CD4-positive, alpha-beta memory T cell (primary cell): ENCODE data around the gene AP4B1. TPM values are rescaled to one million over a fixed set of nuclear protein-coding genes. Genes with fewer than 3 reads are reported as not detected.

Experiments used
- CTCF ChIA-PET: fragments of 350-600 bp; sonication (Branson Sonifier 250); formaldehyde crosslinking; loops from one replicate; lab custom pipeline; 2021; ENCODE audit warnings: inconsistent platforms; ENCODE audit not compliant: partially characterized antibody; lab: Charles Lee
- POLR2A ChIA-PET: fragments of 350-600 bp; sonication (Branson Sonifier 250); formaldehyde crosslinking; loops from one replicate; lab custom pipeline; 2021; ENCODE audit not compliant: partially characterized antibody; lab: Charles Lee
- DNase-seq, 5 donors: peaks; one replicate each; pipeline versions ENCODE4 v3.0.0 to v3.0.0-alpha.2; 2020 to 2022; ENCODE audit warnings: mixed read lengths in 1 of 5
- H3K27ac ChIP-seq: one replicate; pipeline ENCODE4 v1.7.0; 2013; ENCODE audit warnings: low read depth, low read length
- H3K27me3 ChIP-seq: 2 replicates; pipeline ENCODE4 v1.7.0; 2013; ENCODE audit warnings: mild to moderate bottlenecking, low read length, moderate library complexity; ENCODE audit not compliant: insufficient read depth
- H3K36me3 ChIP-seq: 2 replicates; pipeline ENCODE4 v1.7.0; 2013; ENCODE audit warnings: mild to moderate bottlenecking, low read length, moderate library complexity; ENCODE audit not compliant: insufficient read depth
- H3K4me1 ChIP-seq: 2 replicates; pipeline ENCODE4 v1.7.0; 2013; ENCODE audit warnings: mild to moderate bottlenecking, low read length, moderate library complexity; ENCODE audit not compliant: insufficient read depth
- H3K4me3 ChIP-seq, 2 donors: one replicate each; pipeline ENCODE4 v1.7.0; 2013; ENCODE audit warnings: low read length in 2 of 2, mild to moderate bottlenecking in 1 of 2
- H3K9me3 ChIP-seq, 2 donors: one replicate each; pipeline ENCODE4 v1.7.0; 2013; ENCODE audit warnings: low read length in 2 of 2, control low read depth in 1 of 2; ENCODE audit not compliant: control insufficient read depth in 1 of 2
- H3K27ac Mint-ChIP-seq, 7 donors: one replicate each; pipeline ENCODE4 v1.8.0; 2020 to 2021; ENCODE audit warnings: mixed read lengths in 7 of 7, mild to moderate bottlenecking in 6 of 7, inconsistent platforms in 3 of 7, moderate library complexity in 3 of 7
- H3K27me3 Mint-ChIP-seq, 2 donors: one replicate each; pipeline ENCODE4 v1.8.0; 2020 to 2021; ENCODE audit warnings: mixed read lengths in 2 of 2
- H3K36me3 Mint-ChIP-seq, 2 donors: one replicate each; pipeline ENCODE4 v1.8.0; 2020 to 2021; ENCODE audit warnings: mixed read lengths in 2 of 2, inconsistent platforms in 1 of 2, mild to moderate bottlenecking in 1 of 2
- H3K4me1 Mint-ChIP-seq, 4 donors: one replicate each; pipeline ENCODE4 v1.8.0; 2020 to 2021; ENCODE audit warnings: mixed read lengths in 4 of 4, mild to moderate bottlenecking in 1 of 4
- H3K4me3 Mint-ChIP-seq, 8 donors: one replicate each; pipeline ENCODE4 v1.8.0; 2020 to 2021; ENCODE audit warnings: mixed read lengths in 8 of 8, mild to moderate bottlenecking in 7 of 8, moderate library complexity in 6 of 8, inconsistent platforms in 3 of 8
- H3K9me3 Mint-ChIP-seq, 8 donors: one replicate each; pipeline ENCODE4 v1.8.0; 2020 to 2021; ENCODE audit warnings: mixed read lengths in 8 of 8, mild to moderate bottlenecking in 5 of 8, inconsistent platforms in 3 of 8, moderate library complexity in 1 of 8
- intact Hi-C: fragments of 100-400 bp; cut with micrococcal nuclease; formaldehyde crosslinking; loops from one replicate; pipeline ENCODE4 v1.15.1; 2023
- polyA plus RNA-seq, 2 donors: library from polyadenylated mRNA; unstranded; fragments of 300-500 nt; fragmentation: Illumina TruSeq; gene quantifications; one replicate each; pipeline ENCODE4 v1.2.3, GENCODE V29; 2021
- total RNA-seq, 2 experiments: library from RNA; stranded (reverse); gene quantifications; one replicate each; pipeline ENCODE4 v1.2.3, GENCODE V29; 2021

Gene AP4B1
- total and polyA plus RNA-seq, 4 experiments from 2014 or later = 8.9 to 75.5 (median 43.7) TPM

- no peaks in the 10 kb centered on the region for H3K9me3 ChIP-seq
- CTCF ChIA-PET = interaction anchor here (0.9 to 1.5 kb wide), 2 partner anchors 9 to 10 kb away, joined by 3 to 4 read pairs; partner anchors contain the start of genes AP4B1 and DCLRE1B
Measured at GRCh38 chr1:113913887-113914664, 9.5 kb upstream of the AP4B1 start.

GRCh38 chr1:113913312-113913668 lies 8.7 kb upstream of the AP4B1 start:
- POLR2A ChIA-PET = interaction anchor here (1.0 kb wide), 3 partner anchors 9 to 16 kb away, joined by 3 to 5 read pairs (median 4); partner anchors contain the start of genes AP4B1 and HIPK1
- H3K27ac Mint-ChIP-seq = peak overlapping the region in 1 of 7 donors; percentile 69

More at GRCh38 chr1:113913887-113914664, 9.5 kb upstream of the AP4B1 start:
- intact Hi-C loops = no loop called here
- H3K9me3 Mint-ChIP-seq = no peaks in the 10 kb centered on the region
- H3K36me3 Mint-ChIP-seq = peaks cover 20 to 28% of the 10 kb centered on the region in 2 donors
- no peaks in the 10 kb centered on the region for H3K27me3 Mint-ChIP-seq
- DNase-seq = no peak
- Histone ChIP-seq H3K27me3 (no peaks in the 10 kb centered on the region), H3K4me1 (no peaks in the 10 kb centered on the region), H3K4me3 (no peak overlapping the region), H3K27ac (no peak overlapping the region), H3K36me3 (peaks cover 16% of the 10 kb centered on the region)
- no peak overlapping the region for H3K4me3 Mint-ChIP-seq
- POLR2A ChIA-PET = interaction anchor here (1.0 kb wide), 3 partner anchors 10 to 15 kb away, joined by 3 to 5 read pairs (median 4); partner anchors contain the start of genes AP4B1 and HIPK1
- peaks cover 0 to 6% (median 2%) of the 10 kb centered on the region in 4 donors for H3K4me1 Mint-ChIP-seq
- H3K27ac Mint-ChIP-seq = peak overlapping the region in 1 of 7 donors; percentile 37

GRCh38 chr1:113912594-113913311 lies 8.2 kb upstream of the AP4B1 start:
- no peaks in the 10 kb centered on the region for H3K27me3 ChIP-seq
- no peak overlapping the region for H3K27ac ChIP-seq
- no peak overlapping the region for H3K4me3 Mint-ChIP-seq
- H3K36me3 Mint-ChIP-seq = peaks cover 29 to 36% of the 10 kb centered on the region in 2 donors
- ChIA-PET POLR2A (interaction anchor here (1.0 kb wide), 4 partner anchors 8 to 521 kb away, joined by 3 to 5 read pairs (median 4); partner anchors contain the start of genes AP4B1 and HIPK1), CTCF (interaction anchor here (0.6 to 1.5 kb wide), 3 partner anchors 8 to 43 kb away, joined by 3 to 5 read pairs (median 4); partner anchors contain the start of genes AP4B1, DCLRE1B and HIPK1)
- peaks cover 22% of the 10 kb centered on the region for H3K36me3 ChIP-seq
- no peaks in the 10 kb centered on the region for H3K9me3 ChIP-seq
- no peak for DNase-seq
- intact Hi-C loops = no loop called here
- H3K4me1 Mint-ChIP-seq = peaks cover 0 to 12% (median 5%) of the 10 kb centered on the region in 4 donors
- peak overlapping the region in 1 of 7 donors; percentile 69 for H3K27ac Mint-ChIP-seq
- H3K4me1 ChIP-seq = no peaks in the 10 kb centered on the region
- no peak overlapping the region for H3K4me3 ChIP-seq
- no peaks in the 10 kb centered on the region for H3K27me3 Mint-ChIP-seq
- no peaks in the 10 kb centered on the region for H3K9me3 Mint-ChIP-seq

More at GRCh38 chr1:113913312-113913668, 8.7 kb upstream of the AP4B1 start:
- intact Hi-C loops = no loop called here
- no peaks in the 10 kb centered on the region for H3K27me3 Mint-ChIP-seq
- Histone ChIP-seq H3K9me3 (no peaks in the 10 kb centered on the region), H3K36me3 (peaks cover 17% of the 10 kb centered on the region), H3K27me3 (no peaks in the 10 kb centered on the region), H3K4me3 (no peak overlapping the region), H3K4me1 (no peaks in the 10 kb centered on the region), H3K27ac (no peak overlapping the region)
- H3K4me1 Mint-ChIP-seq = peaks cover 0 to 8% (median 4%) of the 10 kb centered on the region in 4 donors
- CTCF ChIA-PET = interaction anchor here (0.6 to 1.5 kb wide), 3 partner anchors 9 to 42 kb away, joined by 3 to 5 read pairs (median 4); partner anchors contain the start of genes AP4B1, DCLRE1B and HIPK1
- no peaks in the 10 kb centered on the region for H3K9me3 Mint-ChIP-seq
- no peak for DNase-seq
- H3K36me3 Mint-ChIP-seq = peaks cover 24 to 32% of the 10 kb centered on the region in 2 donors
- H3K4me3 Mint-ChIP-seq = no peak overlapping the region

- peak overlapping the region; percentile 68 to 98 for H3K4me3 ChIP-seq
- H3K27me3 ChIP-seq = no peaks in the 10 kb centered on the region
- DNase-seq = no peak
- Mint-ChIP-seq H3K9me3 (no peaks in the 10 kb centered on the region), H3K4me3 (peak overlapping the region; percentile 94 to 100 (median 99)), H3K4me1 (peaks cover 34 to 72% (median 44%) of the 10 kb centered on the region in 4 donors), H3K27ac (peak overlapping the region; percentile 96 to 100 (median 100)), H3K36me3 (peaks cover 31 to 55% of the 10 kb centered on the region in 2 donors), H3K27me3 (no peaks in the 10 kb centered on the region)
- peaks cover 14% of the 10 kb centered on the region for H3K36me3 ChIP-seq
- H3K4me1 ChIP-seq = peaks cover 44% of the 10 kb centered on the region
- H3K9me3 ChIP-seq = no peaks in the 10 kb centered on the region
- ChIA-PET CTCF (interaction anchor here (0.9 to 8.4 kb wide), 11 partner anchors 8 to 833 kb away, joined by 3 to 103 read pairs (median 5); partner anchors contain the start of genes HIPK1, LRIG2 and RSBN1), POLR2A (interaction anchor here (0.7 to 5.8 kb wide), 17 partner anchors 15 to 852 kb away, joined by 3 to 277 read pairs (median 14); partner anchors contain the start of genes CSDE1, HIPK1, RSBN1 and TRIM33)
- intact Hi-C loops = loop anchor here (1.0 to 10.0 kb wide), 6 partner anchors 24 to 831 kb away; partner anchors contain the start of genes HIPK1, LRIG2 and RSBN1
- peak overlapping the region; percentile 96 for H3K27ac ChIP-seq
Measured at GRCh38 chr1:113905435-113905861, 849 bp upstream of the AP4B1 start.

GRCh38 chr1:113904293-113904673 lies 316 bp downstream of the AP4B1 start:
- intact Hi-C loops = loop anchor here (1.0 to 10.0 kb wide), 2 partner anchors 33 to 829 kb away; partner anchors contain the start of genes LRIG2 and PTPN22
- Mint-ChIP-seq H3K27me3 (no peaks in the 10 kb centered on the region), H3K9me3 (no peaks in the 10 kb centered on the region), H3K4me1 (peaks cover 38 to 80% (median 51%) of the 10 kb centered on the region in 4 donors), H3K36me3 (peaks cover 40 to 58% of the 10 kb centered on the region in 2 donors), H3K27ac (peak overlapping the region; percentile 96 to 100 (median 100)), H3K4me3 (peak overlapping the region; percentile 94 to 100 (median 99))
- Histone ChIP-seq H3K27ac (peak overlapping the region; percentile 96), H3K4me1 (peaks cover 45% of the 10 kb centered on the region), H3K27me3 (no peaks in the 10 kb centered on the region), H3K36me3 (peaks cover 25% of the 10 kb centered on the region), H3K4me3 (peak overlapping the region; percentile 39 to 68), H3K9me3 (no peaks in the 10 kb centered on the region)
- CTCF ChIA-PET = interaction anchor here (0.7 to 8.4 kb wide), 25 partner anchors 9 to 123 kb away, joined by 3 to 103 read pairs (median 6); partner anchors contain the start of genes BCL2L15, HIPK1 and RSBN1
- DNase-seq = no peak
- POLR2A ChIA-PET = interaction anchor here (0.7 to 5.8 kb wide), 31 partner anchors 8 to 853 kb away, joined by 3 to 277 read pairs (median 7); partner anchors contain the start of genes BCL2L15, CSDE1, HIPK1 and PHTF1
